Smooth muscle cell (in vitro differentiated cells): ENCODE measurements around the gene LMOD2. TPM values are rescaled to one million over a fixed set of nuclear protein-coding genes. Genes with fewer than 3 reads are reported as not detected.

ENCODE experiments used
- DNase-seq: peaks from one replicate; lab custom pipeline; 2025; ENCODE audit not compliant: unreplicated experiment; lab: John Stamatoyannopoulos, UW
- H2AFZ ChIP-seq: fragments of 200-600 bp; sonication (generic); 2 replicates; pipeline ENCODE4 v1.6.0; 2016; ENCODE audit warnings: antibody characterized with exemption, low read depth, mild to moderate bottlenecking
- H3F3A ChIP-seq: fragments of 200-600 bp; sonication (generic); 2 replicates; pipeline ENCODE4 v1.6.0; 2017; ENCODE audit warnings: antibody characterized with exemption, low read depth
- H3K27ac ChIP-seq: fragments of 200-600 bp; sonication (generic); 2 replicates; pipeline ENCODE4 v1.5.1; 2016; ENCODE audit warnings: low read depth, mild to moderate bottlenecking
- H3K27me3 ChIP-seq: fragments of 200-600 bp; sonication (generic); 2 replicates; pipeline ENCODE4 v1.6.1; 2016; ENCODE audit warnings: low read depth, mild to moderate bottlenecking
- H3K36me3 ChIP-seq: fragments of 200-600 bp; sonication (generic); 2 replicates; pipeline ENCODE4 v1.5.1; 2016; ENCODE audit warnings: low read depth
- H3K4me1 ChIP-seq: fragments of 200-600 bp; sonication (generic); 2 replicates; pipeline ENCODE4 v1.5.1; 2016; ENCODE audit warnings: low read depth
- H3K4me2 ChIP-seq: fragments of 200-600 bp; sonication (generic); 2 replicates; pipeline ENCODE4 v1.6.0; 2016; ENCODE audit warnings: mild to moderate bottlenecking
- H3K4me3 ChIP-seq: fragments of 200-600 bp; sonication (generic); 2 replicates; pipeline ENCODE4 v1.5.1; 2016; ENCODE audit warnings: mild to moderate bottlenecking
- H3K79me2 ChIP-seq: fragments of 200-600 bp; sonication (generic); 2 replicates; pipeline ENCODE4 v1.6.0; 2016; ENCODE audit warnings: low read depth, mild to moderate bottlenecking
- H3K9ac ChIP-seq: fragments of 200-600 bp; sonication (generic); 2 replicates; pipeline ENCODE4 v1.6.0; 2016; ENCODE audit warnings: low read depth
- H3K9me3 ChIP-seq: fragments of 200-600 bp; sonication (generic); replicated peaks from 2 replicates; pipeline ENCODE4 v1.5.1; 2016; ENCODE audit warnings: low read depth
- H4K20me1 ChIP-seq: fragments of 200-600 bp; sonication (generic); 2 replicates; pipeline ENCODE4 v1.6.0; 2016; ENCODE audit warnings: low read depth
- WGBS: methylation state at CpG from one replicate; pipeline ENCODE4 v1.1.7; 2016; ENCODE audit warnings: low lambda C conversion rate; 5-methylcytosine and 5-hydroxymethylcytosine counted together
- polyA plus RNA-seq: library from polyadenylated mRNA; unstranded; fragments of >200 nt; fragmentation: Nextera tagmentation; extraction: Ambion mirVana; gene quantifications from 2 replicates; pipeline ENCODE4 v1.2.1, GENCODE V29; 2016
- total RNA-seq: library from RNA; depleted of rRNA; stranded (reverse); fragments of >200 nt; gene quantifications from 2 replicates; pipeline ENCODE4 v1.2.3, GENCODE V29; 2014
- TF ChIP-seq, protein P1 (sequence below): fragments of 200-600 bp; sonication (generic); IDR thresholded peaks from 2 replicates; pipeline ENCODE4 v1.5.1; 2017; ENCODE audit warnings: borderline replicate concordance, mild to moderate bottlenecking, antibody characterized with exemption; ENCODE audit not compliant: insufficient read depth, poor library complexity, severe bottlenecking

LMOD2 gene
- total and polyA plus RNA-seq, 2 experiments from 2014 or later: 0.10 TPM; not detected in 1

DNA sequence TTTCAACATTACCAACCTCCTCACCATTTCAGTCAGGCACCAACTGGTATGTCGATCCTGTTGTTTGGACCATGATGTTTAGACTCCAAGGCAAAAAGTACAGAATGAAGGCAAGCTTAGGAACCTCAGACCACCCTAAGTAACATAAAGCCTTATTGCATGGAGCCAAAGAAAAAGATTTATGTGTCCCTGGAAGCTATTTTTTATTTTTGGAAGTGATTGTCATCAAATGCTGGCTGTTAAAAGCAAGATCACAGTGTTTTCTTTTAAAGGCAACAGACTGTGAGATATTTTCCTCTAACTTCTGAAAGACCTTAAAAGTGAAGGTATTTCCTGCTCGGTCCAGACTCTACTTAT is 45.8 kb upstream of the LMOD2 start:
- H3K4me2 ChIP-seq: no peak overlapping the region
- DNase-seq: no peak
- TF ChIP-seq, protein P1, sequence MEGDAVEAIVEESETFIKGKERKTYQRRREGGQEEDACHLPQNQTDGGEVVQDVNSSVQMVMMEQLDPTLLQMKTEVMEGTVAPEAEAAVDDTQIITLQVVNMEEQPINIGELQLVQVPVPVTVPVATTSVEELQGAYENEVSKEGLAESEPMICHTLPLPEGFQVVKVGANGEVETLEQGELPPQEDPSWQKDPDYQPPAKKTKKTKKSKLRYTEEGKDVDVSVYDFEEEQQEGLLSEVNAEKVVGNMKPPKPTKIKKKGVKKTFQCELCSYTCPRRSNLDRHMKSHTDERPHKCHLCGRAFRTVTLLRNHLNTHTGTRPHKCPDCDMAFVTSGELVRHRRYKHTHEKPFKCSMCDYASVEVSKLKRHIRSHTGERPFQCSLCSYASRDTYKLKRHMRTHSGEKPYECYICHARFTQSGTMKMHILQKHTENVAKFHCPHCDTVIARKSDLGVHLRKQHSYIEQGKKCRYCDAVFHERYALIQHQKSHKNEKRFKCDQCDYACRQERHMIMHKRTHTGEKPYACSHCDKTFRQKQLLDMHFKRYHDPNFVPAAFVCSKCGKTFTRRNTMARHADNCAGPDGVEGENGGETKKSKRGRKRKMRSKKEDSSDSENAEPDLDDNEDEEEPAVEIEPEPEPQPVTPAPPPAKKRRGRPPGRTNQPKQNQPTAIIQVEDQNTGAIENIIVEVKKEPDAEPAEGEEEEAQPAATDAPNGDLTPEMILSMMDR: no peak
- no peak overlapping the region for H3K27ac ChIP-seq
- H3K9ac ChIP-seq: no peak overlapping the region
- H3K9me3 ChIP-seq: no peaks in the 10 kb centered on the region
- H2AFZ ChIP-seq: no peak overlapping the region
- peaks cover 3% of the 10 kb centered on the region for H3K4me1 ChIP-seq
- no peaks in the 10 kb centered on the region for H3K27me3 ChIP-seq
- no peaks in the 10 kb centered on the region for H3K36me3 ChIP-seq
- H4K20me1 ChIP-seq: no peaks in the 10 kb centered on the region
- 88% methylated on average over 2 of the region's 2 CpGs for WGBS
- no peak overlapping the region for H3K4me3 ChIP-seq
- no peaks in the 10 kb centered on the region for H3F3A ChIP-seq
- no peaks in the 10 kb centered on the region for H3K79me2 ChIP-seq

DNA sequence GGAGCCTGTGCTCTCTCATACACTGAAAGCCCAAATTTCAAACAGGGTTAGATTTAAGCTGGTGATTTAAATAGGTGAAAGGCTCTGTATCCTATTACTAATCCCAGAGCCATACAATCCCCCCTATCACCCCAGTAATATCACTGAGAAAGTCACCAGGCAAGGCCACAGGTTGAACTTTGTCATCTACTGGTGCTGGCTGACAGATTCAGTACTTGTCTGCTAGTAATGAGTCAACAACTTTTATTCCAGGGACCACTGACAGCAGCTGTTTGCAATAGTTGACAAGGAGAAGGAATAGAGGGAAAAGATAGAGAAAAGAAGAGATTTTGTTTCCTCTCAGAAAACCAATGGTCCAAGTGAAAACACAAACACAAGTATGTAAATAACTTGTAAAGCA is 43.6 kb upstream of the LMOD2 start:
- no peaks in the 10 kb centered on the region for H3K9me3 ChIP-seq

DNA sequence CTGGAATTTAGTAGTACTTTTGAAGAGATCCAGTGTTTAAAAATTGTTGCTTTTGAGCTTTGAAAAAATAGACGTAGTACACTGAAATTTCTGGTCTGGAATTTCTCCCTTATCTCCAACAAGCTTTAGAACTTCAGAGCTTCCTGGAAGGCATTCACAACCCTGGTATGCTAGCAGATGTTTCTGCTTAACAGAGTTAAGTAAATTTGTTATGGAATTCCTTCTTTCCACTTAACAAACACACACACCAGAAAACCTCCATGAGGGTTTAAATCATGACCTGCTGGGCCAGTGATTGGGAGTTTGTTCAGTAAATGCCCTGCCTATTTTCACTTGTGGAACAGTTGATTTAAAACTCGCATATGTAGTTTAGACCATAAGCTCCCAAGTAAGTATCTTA is 40.3 kb upstream of the LMOD2 start:
- TF ChIP-seq, protein P1: no peak
- Histone ChIP-seq H3K9ac (no peak overlapping the region), H4K20me1 (no peaks in the 10 kb centered on the region), H3K9me3 (no peaks in the 10 kb centered on the region), H2AFZ (no peak overlapping the region), H3F3A (no peaks in the 10 kb centered on the region), H3K27ac (peak overlapping the region; percentile 25), H3K79me2 (no peaks in the 10 kb centered on the region), H3K4me2 (peak overlapping the region; percentile 74), H3K27me3 (no peaks in the 10 kb centered on the region), H3K36me3 (no peaks in the 10 kb centered on the region), H3K4me1 (peaks cover 19% of the 10 kb centered on the region), H3K4me3 (no peak overlapping the region)
- WGBS: 4% methylated on average over 2 of the region's 2 CpGs
- no peak for DNase-seq

More for the DNA sequence above, 43.6 kb upstream of the LMOD2 start:
- Histone ChIP-seq H4K20me1 (no peaks in the 10 kb centered on the region), H3K27ac (no peak overlapping the region), H3F3A (no peaks in the 10 kb centered on the region), H2AFZ (peak overlapping the region; percentile 16), H3K27me3 (no peaks in the 10 kb centered on the region), H3K9ac (no peak overlapping the region), H3K4me3 (no peak overlapping the region), H3K4me2 (no peak overlapping the region), H3K4me1 (peaks cover 19% of the 10 kb centered on the region), H3K36me3 (no peaks in the 10 kb centered on the region), H3K79me2 (no peaks in the 10 kb centered on the region)
- DNase-seq: no peak
- TF ChIP-seq, protein P1: no peak

DNA sequence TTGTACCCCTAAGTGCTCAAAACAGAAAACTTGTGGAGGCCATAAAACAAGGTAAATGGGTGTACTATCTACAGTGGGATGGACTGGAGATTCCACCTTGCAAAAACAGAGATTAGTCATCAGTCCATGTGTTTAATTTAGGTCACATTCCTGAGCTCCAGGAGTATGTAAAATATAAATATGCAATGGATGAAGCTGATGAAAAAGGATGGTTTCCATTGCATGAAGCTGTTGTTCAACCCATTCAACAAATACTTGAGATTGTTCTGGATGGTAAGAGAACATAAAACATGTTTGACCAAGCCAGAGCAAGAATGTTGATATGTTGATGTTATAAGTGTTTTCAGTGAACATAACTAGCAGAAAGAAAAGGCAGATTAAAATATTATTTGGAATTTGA is 39.4 kb upstream of the LMOD2 start:
- H3K4me3 ChIP-seq: no peak overlapping the region
- H3K27me3 ChIP-seq: no peaks in the 10 kb centered on the region
- H3K27ac ChIP-seq: peak overlapping the region; percentile 25
- H3K79me2 ChIP-seq: no peaks in the 10 kb centered on the region
- no peak overlapping the region for H2AFZ ChIP-seq
- peaks cover 19% of the 10 kb centered on the region for H3K4me1 ChIP-seq
- H3K4me2 ChIP-seq: peak overlapping the region; percentile 74
- no peak overlapping the region for H3K9ac ChIP-seq
- TF ChIP-seq, protein P1: no peak
- no peaks in the 10 kb centered on the region for H3K36me3 ChIP-seq
- no peaks in the 10 kb centered on the region for H3K9me3 ChIP-seq
- H4K20me1 ChIP-seq: no peaks in the 10 kb centered on the region
- H3F3A ChIP-seq: no peaks in the 10 kb centered on the region
- DNase-seq: no peak
